Ectodermal cell (in vitro differentiated cells): ENCODE data around the gene DGKG.

Experiments
- H3K27ac ChIP-seq: 2 replicates; pipeline ENCODE4 v1.7.0; 2013; ENCODE audit warnings: mild to moderate bottlenecking, low read depth, low read length; ENCODE audit not compliant: insufficient read depth, poor library complexity, severe bottlenecking
- H3K27me3 ChIP-seq: 2 replicates; pipeline ENCODE4 v1.7.0; 2013; ENCODE audit warnings: mild to moderate bottlenecking, low read length; ENCODE audit not compliant: insufficient read depth, control insufficient read depth, poor library complexity, severe bottlenecking
- H3K36me3 ChIP-seq: one replicate; pipeline ENCODE4 v1.7.0; 2013; ENCODE audit warnings: low read length; ENCODE audit not compliant: control insufficient read depth, insufficient read depth
- H3K4me1 ChIP-seq: one replicate; pipeline ENCODE4 v1.7.0; 2013; ENCODE audit warnings: low read length; ENCODE audit not compliant: control insufficient read depth, insufficient read depth
- H3K4me3 ChIP-seq: 2 replicates; pipeline ENCODE4 v1.7.0; 2013; ENCODE audit warnings: low read depth, low read length, control low read depth; ENCODE audit not compliant: insufficient read depth
- H3K9me3 ChIP-seq: 2 replicates; pipeline ENCODE4 v1.7.0; 2013; ENCODE audit warnings: mild to moderate bottlenecking, low read length, moderate library complexity; ENCODE audit not compliant: control insufficient read depth
- WGBS, 2 experiments: methylation state at CpG; one replicate each; pipeline ENCODE4 v1.1.7; 2013; ENCODE audit warnings: missing lambda C conversion rate in 2 of 2; 5-methylcytosine and 5-hydroxymethylcytosine counted together

The DGKG gene

DNA sequence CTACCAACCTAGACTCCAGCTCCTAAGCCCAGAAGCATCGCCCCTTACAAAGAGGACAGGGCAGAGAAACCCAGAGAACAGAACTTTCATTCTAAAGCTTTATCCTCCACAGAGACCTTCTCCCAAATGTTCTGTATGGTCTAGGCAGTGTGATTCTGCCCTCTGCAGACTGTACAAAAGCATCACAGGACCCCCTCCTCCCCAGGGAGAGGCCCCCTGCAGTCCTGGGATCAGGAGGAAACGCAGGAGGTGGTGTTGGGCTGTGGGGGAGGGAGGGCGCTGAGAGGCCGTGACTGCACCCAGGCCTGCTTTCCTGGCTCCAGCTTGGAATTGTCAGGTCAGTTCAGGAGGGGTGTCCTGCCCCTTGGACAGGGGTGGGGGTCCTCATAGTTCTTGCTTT is 101.3 kb downstream of the DGKG start:
- WGBS, 2 experiments, result 72 to 80% methylated on average over 4 of the region's 4 CpGs

DNA sequence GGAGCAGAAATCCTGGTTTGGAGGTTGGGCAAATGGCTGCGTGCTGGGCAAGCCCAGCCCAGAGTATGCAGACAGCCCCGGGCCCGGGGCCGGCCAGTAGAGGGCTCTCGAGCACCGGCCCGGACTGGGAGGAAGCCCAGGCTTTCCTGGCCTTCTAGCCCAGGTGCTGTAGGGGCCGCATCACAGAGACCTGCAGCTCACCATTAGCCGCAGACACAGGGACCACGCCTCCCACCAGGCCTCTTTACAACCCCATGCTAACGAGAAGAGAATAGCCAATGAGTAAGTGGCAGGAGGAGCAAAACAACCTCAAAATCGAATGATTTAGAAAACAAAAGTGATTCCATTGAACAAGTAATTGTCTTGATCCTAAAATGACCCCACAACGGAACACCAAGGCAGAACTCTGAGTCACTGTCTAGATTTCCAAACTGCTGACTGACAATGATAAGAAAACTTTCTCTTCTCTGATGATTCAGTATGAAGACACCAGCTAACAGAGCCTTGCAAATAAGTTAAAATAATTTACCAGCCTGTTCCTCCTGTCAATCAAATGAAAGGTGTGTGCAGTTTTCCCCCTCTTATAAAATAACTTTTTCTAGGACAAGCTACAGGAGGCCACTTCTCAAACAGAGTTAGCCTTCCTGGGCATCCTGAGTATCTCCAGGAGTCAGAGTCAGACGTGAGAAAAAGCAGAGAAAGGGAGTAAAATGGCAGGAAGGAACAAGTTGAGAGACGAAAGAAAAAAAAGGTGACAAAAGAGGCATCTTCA is 102.2 kb downstream of the DGKG start:
- WGBS, 2 experiments, result 18% methylated on average over 15 of the region's 15 CpGs
- H3K4me1 ChIP-seq, result peaks cover 4% of the 10 kb centered on the region
- no peaks in the 10 kb centered on the region for H3K36me3 ChIP-seq
- H3K9me3 ChIP-seq, result no peaks in the 10 kb centered on the region
- no peaks in the 10 kb centered on the region for H3K27me3 ChIP-seq
- H3K4me3 ChIP-seq, result no peak overlapping the region
- no peak overlapping the region for H3K27ac ChIP-seq

More for the DNA sequence above, 101.3 kb downstream of the DGKG start:
- no peaks in the 10 kb centered on the region for H3K9me3 ChIP-seq
- no peaks in the 10 kb centered on the region for H3K27me3 ChIP-seq
- no peaks in the 10 kb centered on the region for H3K36me3 ChIP-seq
- H3K27ac ChIP-seq, result no peak overlapping the region
- H3K4me1 ChIP-seq, result peaks cover 4% of the 10 kb centered on the region
- H3K4me3 ChIP-seq, result no peak overlapping the region

DNA sequence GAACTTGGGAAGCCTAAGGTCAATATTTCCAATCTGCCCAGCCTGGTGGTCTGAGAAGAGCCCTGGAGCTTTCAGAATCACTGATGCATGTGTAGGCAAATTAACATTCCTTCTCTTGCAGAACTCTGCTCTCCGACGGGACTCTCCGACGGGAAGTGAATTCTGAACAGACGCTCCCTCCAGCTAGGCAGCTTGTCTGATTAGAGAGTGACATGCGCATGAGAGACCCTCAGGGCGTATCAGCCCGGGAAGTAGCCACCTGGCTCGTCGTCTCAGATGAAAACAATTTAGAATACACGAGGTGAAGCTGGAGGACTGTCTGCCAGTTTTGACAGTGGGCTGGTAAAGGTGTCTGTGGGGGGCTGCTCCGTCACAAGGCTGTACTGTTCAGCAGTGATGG is 103.1 kb downstream of the DGKG start:
- 56 to 58% methylated on average over 12 of the region's 12 CpGs for WGBS, 2 experiments
- H3K27ac ChIP-seq, result no peak overlapping the region

DNA sequence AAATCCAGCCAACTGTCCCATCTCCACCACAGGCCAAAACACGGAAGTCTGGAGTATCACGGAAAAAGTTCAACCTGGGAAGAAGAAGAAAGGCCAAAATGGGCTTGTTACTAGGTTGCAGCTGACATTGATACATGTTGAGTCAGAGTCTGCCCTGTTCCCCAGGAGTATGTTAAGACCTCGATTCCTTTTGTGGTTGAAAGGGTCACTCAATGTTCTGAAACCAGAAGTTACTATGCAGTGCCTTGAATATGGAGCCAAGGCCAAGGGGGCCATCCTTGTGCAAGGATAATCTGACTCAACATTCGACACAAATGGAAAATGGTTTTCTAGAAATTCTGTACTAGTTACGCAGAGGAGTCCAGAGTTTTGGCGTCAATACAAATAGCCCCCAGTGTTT is 104.2 kb downstream of the DGKG start:
- WGBS, 2 experiments, result 78% methylated on average over 6 of the region's 6 CpGs
- peaks cover 4% of the 10 kb centered on the region for H3K4me1 ChIP-seq
- H3K27ac ChIP-seq, result no peak overlapping the region
- no peaks in the 10 kb centered on the region for H3K36me3 ChIP-seq
- no peaks in the 10 kb centered on the region for H3K9me3 ChIP-seq
- H3K27me3 ChIP-seq, result no peaks in the 10 kb centered on the region
- H3K4me3 ChIP-seq, result no peak overlapping the region

More for the DNA sequence above, 103.1 kb downstream of the DGKG start:
- H3K27me3 ChIP-seq, result no peaks in the 10 kb centered on the region
- no peaks in the 10 kb centered on the region for H3K36me3 ChIP-seq
- H3K9me3 ChIP-seq, result no peaks in the 10 kb centered on the region
- H3K4me3 ChIP-seq, result no peak overlapping the region
- peaks cover 4% of the 10 kb centered on the region for H3K4me1 ChIP-seq

DNA sequence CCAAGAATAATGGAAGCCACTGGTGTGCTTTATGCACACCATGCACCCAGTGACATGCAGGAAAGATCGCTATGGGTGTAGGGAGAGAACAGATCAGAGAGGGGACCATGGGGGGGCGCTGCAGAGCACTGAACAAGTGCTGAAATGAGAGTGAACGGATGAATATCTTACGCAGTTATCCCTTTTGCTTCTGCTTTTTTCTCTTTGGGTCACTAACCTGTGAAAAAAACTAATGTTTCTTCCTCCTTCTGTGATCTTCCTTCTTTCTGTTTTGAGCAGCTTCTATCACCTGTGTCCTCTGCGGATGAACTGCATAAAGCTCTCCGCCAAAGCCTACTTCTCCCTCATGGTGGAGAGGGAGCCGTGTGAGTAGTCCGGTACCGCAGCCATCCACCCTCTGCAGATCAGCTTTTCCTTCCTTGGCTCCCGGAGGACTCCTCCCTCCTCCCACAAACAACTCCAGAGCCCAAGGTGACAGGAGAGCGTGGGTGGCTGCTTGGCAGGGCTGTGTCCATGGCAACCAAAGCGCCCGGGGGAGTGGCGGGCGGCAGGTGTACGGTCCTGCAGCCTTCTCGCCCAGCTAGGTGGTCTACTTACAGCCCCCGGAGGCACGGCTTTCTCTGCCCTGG is 106.2 kb downstream of the DGKG start:
- Histone ChIP-seq H3K27ac (no peak overlapping the region), H3K36me3 (no peaks in the 10 kb centered on the region), H3K27me3 (no peaks in the 10 kb centered on the region), H3K4me1 (peaks cover 4% of the 10 kb centered on the region), H3K4me3 (no peak overlapping the region), H3K9me3 (no peaks in the 10 kb centered on the region)
- 85 to 88% methylated on average over 19 of the region's 19 CpGs for WGBS, 2 experiments

DNA sequence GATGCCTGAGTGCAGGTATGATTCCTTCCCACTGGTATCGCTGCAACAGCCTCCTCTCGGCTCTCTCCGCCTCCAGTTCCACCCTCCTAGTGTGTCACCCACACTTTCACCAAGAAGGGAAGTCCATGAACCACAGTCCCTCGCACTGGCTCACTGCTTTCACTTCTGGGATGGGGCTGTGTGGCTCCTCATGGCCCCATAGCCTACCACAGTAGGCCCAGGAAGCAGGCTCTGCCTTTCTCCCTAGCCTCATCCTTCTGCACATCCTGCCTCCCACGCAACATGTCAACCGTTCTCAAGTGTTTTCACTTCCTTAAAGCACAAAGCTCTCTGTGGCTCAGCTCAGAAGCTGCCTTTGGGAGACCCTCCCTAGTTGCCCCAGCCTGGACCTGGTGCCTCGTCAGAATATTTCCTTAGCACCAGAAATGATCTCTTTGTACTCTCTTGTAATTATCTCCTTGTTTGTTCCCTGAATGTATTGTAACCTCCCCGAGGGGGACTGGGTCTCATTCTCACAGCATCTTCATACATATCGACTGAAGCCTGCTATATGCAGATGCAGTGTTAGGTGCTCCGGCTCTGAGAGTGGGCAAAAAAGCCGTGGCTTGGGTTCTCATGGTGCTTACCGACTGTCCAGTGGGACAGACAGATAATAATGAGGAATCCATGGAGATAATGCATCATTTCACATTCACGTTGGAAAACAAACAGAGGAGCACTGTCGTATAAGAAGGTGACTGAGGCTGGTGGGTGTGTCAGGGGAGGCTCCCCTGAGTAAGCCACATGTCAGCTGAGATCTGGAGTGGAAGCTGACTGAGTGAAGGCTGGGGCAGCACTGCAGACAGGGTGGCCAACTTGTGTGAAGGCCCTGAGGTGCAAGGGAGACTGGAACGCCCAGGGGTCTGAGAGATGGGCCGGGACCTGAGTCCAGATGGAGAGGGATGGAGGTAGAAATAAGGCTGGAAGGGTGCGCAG is 107.1 kb downstream of the DGKG start:
- peaks cover 4% of the 10 kb centered on the region for H3K4me1 ChIP-seq
- H3K27ac ChIP-seq, result no peak overlapping the region
- H3K4me3 ChIP-seq, result no peak overlapping the region
- WGBS, 2 experiments, result 89 to 91% methylated on average over 17 of the region's 17 CpGs
- H3K27me3 ChIP-seq, result no peaks in the 10 kb centered on the region
- H3K9me3 ChIP-seq, result no peaks in the 10 kb centered on the region
- no peaks in the 10 kb centered on the region for H3K36me3 ChIP-seq

DNA sequence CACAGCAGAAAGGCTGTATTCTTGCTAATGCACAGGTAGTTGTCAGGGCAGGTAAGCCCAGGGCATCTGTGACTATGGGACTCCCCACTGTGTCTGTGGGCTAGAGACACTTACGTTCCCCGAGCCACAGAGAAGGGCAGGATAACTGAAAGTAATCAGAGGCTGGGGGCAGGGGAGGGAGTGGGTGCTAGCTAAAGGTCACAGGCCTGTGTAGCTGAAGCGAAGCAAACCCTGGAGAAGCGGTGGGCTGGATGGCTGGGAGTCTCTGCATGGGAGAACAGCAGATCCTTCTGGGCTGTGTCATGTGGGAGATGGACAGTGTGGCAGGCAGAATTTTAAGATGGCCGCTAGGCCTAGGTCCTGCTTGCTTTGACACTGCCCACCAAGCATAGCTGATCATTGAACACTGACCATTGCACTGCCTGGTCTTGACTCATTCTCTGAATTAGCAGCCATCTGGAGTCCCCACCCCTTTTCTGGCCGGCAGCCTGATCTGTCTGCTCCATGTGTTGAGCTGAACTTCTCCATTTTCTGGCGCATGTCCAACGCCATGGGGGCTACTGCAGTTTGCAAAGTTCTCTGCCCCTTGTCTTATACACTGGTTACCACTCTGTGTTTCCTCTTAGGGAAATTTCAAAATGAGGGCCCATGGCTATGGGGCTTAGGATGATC is 110.0 kb downstream of the DGKG start:
- no peaks in the 10 kb centered on the region for H3K36me3 ChIP-seq
- 93 to 94% methylated on average over 8 of the region's 8 CpGs for WGBS, 2 experiments
- no peaks in the 10 kb centered on the region for H3K4me1 ChIP-seq
- H3K9me3 ChIP-seq, result no peaks in the 10 kb centered on the region
- no peaks in the 10 kb centered on the region for H3K27me3 ChIP-seq
- no peak overlapping the region for H3K27ac ChIP-seq
- H3K4me3 ChIP-seq, result no peak overlapping the region

DNA sequence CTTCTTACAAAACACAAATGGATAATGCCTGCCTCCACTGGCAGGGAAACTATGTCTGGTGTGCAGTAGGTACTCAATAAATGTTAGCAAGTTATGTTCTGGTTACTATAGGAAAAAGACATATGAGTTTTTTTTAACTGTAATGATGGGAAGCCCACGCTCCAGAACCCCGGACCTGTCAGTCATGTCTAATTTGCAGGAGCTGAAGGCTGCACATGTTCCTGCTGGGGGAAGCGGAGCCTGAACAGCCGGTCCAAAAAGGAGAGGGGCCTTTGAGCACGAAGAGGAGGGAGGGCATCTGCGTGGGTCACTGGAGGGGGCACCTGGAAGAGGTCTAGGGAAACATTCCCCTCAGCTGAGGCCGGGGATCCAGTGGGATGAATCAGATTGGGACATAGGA is 113.2 kb downstream of the DGKG start:
- no peaks in the 10 kb centered on the region for H3K4me1 ChIP-seq
- H3K27me3 ChIP-seq, result no peaks in the 10 kb centered on the region
- no peak overlapping the region for H3K4me3 ChIP-seq
- H3K9me3 ChIP-seq, result no peaks in the 10 kb centered on the region
- WGBS, 2 experiments, result 92 to 94% methylated on average over 7 of the region's 7 CpGs
- H3K27ac ChIP-seq, result no peak overlapping the region
- H3K36me3 ChIP-seq, result no peaks in the 10 kb centered on the region

DNA sequence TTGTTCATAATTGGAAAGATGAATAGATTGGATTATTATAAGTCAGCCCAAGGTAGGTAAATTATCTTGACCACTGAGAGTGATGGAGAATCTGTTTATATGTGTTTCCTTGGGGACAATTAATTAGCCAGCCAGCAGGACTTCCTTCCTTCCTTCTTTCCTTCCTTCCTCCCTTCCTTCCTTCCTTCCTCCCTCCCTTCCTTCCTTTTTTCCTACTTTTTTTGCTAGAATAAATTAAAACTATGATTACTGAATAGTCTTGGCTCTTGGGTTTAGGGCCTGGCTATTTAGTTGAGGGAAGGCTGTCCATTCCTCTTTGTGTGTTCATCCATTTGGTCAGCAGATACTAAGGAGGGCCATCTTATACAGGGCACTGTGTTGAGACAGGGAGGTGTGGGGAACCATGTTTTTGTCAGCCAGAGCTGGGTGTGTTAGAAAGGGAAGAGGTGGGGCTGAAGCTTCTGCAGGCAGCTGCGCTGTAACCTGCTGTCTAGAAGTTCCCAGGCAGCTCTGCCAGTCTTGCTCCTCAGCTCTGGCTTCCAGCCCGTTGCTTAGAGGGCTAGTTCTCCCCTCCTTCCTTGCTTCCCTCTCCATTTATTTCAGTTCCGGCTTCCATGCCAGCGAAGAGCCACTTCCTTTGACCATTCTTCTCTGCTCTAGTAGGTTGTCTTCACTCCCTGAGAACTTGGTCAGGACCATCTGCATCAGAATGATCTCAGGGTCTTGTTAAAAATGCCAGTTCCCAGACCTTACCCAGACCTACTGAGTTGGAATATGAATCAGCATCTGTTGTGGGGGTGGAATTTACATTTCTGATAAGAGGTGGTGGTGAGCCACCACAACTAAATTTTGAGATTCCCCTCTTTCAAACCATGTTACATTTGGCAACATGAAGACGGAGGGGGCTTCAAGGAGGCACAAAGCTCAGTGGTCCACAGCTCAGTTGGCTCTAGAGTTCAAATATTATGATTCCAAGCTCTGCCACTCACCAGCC is 113.9 kb downstream of the DGKG start:
- no peak overlapping the region for H3K27ac ChIP-seq
- no peak overlapping the region for H3K4me3 ChIP-seq
- no peaks in the 10 kb centered on the region for H3K9me3 ChIP-seq
- 87 to 89% methylated on average over 5 of the region's 5 CpGs for WGBS, 2 experiments
- H3K36me3 ChIP-seq, result no peaks in the 10 kb centered on the region
- no peaks in the 10 kb centered on the region for H3K27me3 ChIP-seq
- H3K4me1 ChIP-seq, result no peaks in the 10 kb centered on the region
